Bronchial smooth muscle cell (primary cell): ENCODE data around the gene BCL2L11. TPM values are rescaled to one million over a fixed set of nuclear protein-coding genes. Genes with fewer than 3 reads are reported as not detected.

Experiments used
- total RNA-seq: library from RNA; depleted of rRNA; stranded (reverse); fragments of >200 nt; gene quantifications from 2 replicates; pipeline ENCODE4 v1.2.1, GENCODE V29; 2014

Gene BCL2L11, protein sequence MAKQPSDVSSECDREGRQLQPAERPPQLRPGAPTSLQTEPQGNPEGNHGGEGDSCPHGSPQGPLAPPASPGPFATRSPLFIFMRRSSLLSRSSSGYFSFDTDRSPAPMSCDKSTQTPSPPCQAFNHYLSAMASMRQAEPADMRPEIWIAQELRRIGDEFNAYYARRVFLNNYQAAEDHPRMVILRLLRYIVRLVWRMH
- 2.2 and 5.9 TPM in 2 replicates for total RNA-seq

DNA sequence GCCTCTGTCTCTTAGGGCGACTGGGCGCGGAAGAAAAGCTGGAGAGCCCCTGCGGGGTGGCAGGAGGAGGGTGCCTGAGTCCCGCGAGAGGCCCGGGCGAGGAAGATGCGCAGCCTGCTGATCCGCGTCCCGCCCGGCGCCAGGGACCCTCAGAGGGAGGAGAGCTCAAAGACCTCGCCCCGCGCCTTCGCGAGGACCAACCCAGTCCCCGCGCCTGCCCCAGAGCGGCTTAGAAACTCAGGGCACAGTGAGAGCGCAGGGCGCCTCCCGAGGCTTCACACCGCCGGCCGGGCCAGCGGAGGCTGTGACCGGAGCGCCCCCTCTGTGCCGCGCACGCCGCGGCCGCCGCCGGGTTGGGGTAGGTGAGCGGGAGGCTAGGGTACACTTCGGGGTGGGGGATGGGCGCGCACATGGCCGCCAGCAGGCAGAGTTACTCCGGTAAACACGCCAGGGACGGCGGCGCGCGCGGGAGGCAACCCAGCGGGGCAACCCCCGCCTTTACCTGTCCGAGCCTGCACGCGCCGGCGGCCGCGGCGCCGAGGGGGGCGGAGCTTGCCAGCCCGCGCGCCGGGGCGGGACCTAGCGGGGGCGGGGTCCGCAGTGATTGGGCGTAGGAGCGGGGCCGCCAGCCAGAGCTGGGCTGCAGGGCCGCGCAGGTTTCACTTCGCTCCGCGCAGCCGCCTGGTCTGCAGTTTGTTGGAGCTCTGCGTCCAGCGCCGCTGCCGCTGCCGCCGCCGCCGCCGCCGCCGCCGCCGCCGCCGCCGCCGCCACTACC, at the start of gene BCL2L11:
Gene BCL2L11 (plus strand): TSS at position 662 of the 775 bp plus-strand sequence. CDS start 2,832 bp downstream, outside the sequence.

